ENCODE measurements around the gene GJC1. TPM values are rescaled to one million over a fixed set of nuclear protein-coding genes. Genes with fewer than 3 reads are reported as not detected.

GJC1 gene
- total RNA-seq, 6 experiments from 2014 or later: 47.3 to 71.3 (median 59.3) TPM

- no peaks in the 10 kb centered on the region for H3K9me3 Mint-ChIP-seq
- H3K4me1 Mint-ChIP-seq (ENCODE audit: low read depth): no peaks in the 10 kb centered on the region
- H3K36me3 Mint-ChIP-seq (ENCODE audit: low read depth): no peaks in the 10 kb centered on the region
- peaks cover 14% of the 10 kb centered on the region for H3K27me3 Mint-ChIP-seq (ENCODE audit: insufficient read depth)
- DNase-seq: no peak
- no peak overlapping the region for H3K4me3 Mint-ChIP-seq
- TF ChIP-seq, protein P1, sequence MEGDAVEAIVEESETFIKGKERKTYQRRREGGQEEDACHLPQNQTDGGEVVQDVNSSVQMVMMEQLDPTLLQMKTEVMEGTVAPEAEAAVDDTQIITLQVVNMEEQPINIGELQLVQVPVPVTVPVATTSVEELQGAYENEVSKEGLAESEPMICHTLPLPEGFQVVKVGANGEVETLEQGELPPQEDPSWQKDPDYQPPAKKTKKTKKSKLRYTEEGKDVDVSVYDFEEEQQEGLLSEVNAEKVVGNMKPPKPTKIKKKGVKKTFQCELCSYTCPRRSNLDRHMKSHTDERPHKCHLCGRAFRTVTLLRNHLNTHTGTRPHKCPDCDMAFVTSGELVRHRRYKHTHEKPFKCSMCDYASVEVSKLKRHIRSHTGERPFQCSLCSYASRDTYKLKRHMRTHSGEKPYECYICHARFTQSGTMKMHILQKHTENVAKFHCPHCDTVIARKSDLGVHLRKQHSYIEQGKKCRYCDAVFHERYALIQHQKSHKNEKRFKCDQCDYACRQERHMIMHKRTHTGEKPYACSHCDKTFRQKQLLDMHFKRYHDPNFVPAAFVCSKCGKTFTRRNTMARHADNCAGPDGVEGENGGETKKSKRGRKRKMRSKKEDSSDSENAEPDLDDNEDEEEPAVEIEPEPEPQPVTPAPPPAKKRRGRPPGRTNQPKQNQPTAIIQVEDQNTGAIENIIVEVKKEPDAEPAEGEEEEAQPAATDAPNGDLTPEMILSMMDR (IDR thresholded peaks at IDR 0.05): no peak
- no peak overlapping the region for H3K27ac Mint-ChIP-seq
Measured at GRCh38 chr17:44770166-44770925, 59.7 kb downstream of the GJC1 start.

DNA sequence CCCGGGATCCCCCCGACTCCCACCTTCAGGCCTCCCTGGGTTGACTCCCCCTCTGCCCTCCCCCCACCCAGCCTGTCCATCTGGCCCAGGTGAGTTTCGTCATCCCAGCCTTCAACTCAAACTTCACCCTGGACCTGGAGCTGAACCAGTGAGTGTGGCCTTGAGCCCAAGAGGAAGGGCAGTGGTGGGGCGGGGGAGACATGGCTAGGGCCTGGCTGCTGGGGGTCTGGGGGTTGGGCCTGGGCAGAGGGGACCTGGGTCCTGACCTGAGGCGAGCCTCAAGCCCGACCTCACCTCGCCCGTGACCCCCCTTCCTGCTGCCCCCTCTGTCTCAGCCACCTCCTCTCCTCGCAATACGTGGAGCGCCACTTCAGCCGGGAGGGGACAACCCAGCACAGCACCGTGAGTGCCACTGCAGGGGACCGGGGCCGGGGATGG lies 60.4 kb downstream of the GJC1 start:
- no peak for DNase-seq
- TF ChIP-seq, protein P1 (IDR thresholded peaks at IDR 0.05): no peak
- Mint-ChIP-seq H3K36me3 (ENCODE audit: low read depth) (no peaks in the 10 kb centered on the region), H3K4me3 (no peak overlapping the region), H3K27me3 (ENCODE audit: insufficient read depth) (peaks cover 14% of the 10 kb centered on the region), H3K4me1 (ENCODE audit: low read depth) (no peaks in the 10 kb centered on the region), H3K9me3 (no peaks in the 10 kb centered on the region), H3K27ac (no peak overlapping the region)

DNA sequence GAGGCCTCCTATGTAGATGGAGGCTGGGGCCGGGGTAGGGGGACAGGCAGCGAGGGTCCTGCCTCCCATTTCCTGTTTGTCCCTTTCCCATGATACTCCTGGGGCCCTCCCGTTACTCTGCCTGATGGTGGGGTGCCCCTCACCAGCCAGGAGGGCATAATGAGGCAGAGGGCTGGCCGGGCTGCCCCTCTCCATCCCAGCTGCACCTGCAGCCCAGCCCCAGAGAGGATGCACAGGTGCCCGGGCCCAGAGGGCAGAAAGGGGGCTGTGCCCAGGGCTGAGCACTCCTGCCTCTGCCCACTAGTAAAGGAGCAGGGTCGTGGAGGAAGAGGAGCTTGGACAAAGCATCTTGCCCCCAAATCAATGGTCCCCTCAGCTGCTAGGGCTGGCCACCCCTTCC lies 60.9 kb downstream of the GJC1 start:
- Mint-ChIP-seq H3K27ac (no peak overlapping the region), H3K27me3 (ENCODE audit: insufficient read depth) (peaks cover 14% of the 10 kb centered on the region), H3K9me3 (no peaks in the 10 kb centered on the region), H3K4me1 (ENCODE audit: low read depth) (no peaks in the 10 kb centered on the region), H3K36me3 (ENCODE audit: low read depth) (no peaks in the 10 kb centered on the region), H3K4me3 (no peak overlapping the region)
- TF ChIP-seq, protein P1 (IDR thresholded peaks at IDR 0.05): no peak
- no peak for DNase-seq

- peaks cover 10% of the 10 kb centered on the region for H3K27me3 Mint-ChIP-seq (ENCODE audit: insufficient read depth)
- no peak for DNase-seq
Measured at GRCh38 chr17:44768505-44769142, 61.5 kb downstream of the GJC1 start.

GRCh38 chr17:44767493-44767892 lies 62.6 kb downstream of the GJC1 start:
- no peak for DNase-seq
- H3K36me3 Mint-ChIP-seq (ENCODE audit: low read depth): no peaks in the 10 kb centered on the region
- TF ChIP-seq, protein P1 (IDR thresholded peaks at IDR 0.05): no peak
- peaks cover 7% of the 10 kb centered on the region for H3K27me3 Mint-ChIP-seq (ENCODE audit: insufficient read depth)
- no peak overlapping the region for H3K4me3 Mint-ChIP-seq
- H3K9me3 Mint-ChIP-seq: no peaks in the 10 kb centered on the region
- no peaks in the 10 kb centered on the region for H3K4me1 Mint-ChIP-seq (ENCODE audit: low read depth)
- H3K27ac Mint-ChIP-seq: no peak overlapping the region

More at GRCh38 chr17:44768505-44769142, 61.5 kb downstream of the GJC1 start:
- no peaks in the 10 kb centered on the region for H3K9me3 Mint-ChIP-seq
- no peak overlapping the region for H3K27ac Mint-ChIP-seq
- H3K36me3 Mint-ChIP-seq (ENCODE audit: low read depth): no peaks in the 10 kb centered on the region
- H3K4me1 Mint-ChIP-seq (ENCODE audit: low read depth): no peaks in the 10 kb centered on the region
- TF ChIP-seq, protein P1 (IDR thresholded peaks at IDR 0.05): no peak
- H3K4me3 Mint-ChIP-seq: no peak overlapping the region

Data from HFFc6 (cell line).